Liver (tissue), 9 donors: Measurements from ENCODE around the gene GLI1. TPM values are rescaled to one million over a fixed set of nuclear protein-coding genes. Genes with fewer than 3 reads are reported as not detected.

ENCODE experiments used
- DNase-seq: peaks from one replicate; pipeline ENCODE4 v3.0.0-alpha.2; 2017; ENCODE audit warnings: low spot score
- H3K27ac ChIP-seq, 2 donors: one replicate each; pipeline ENCODE4 v1.7.0; 2013; ENCODE audit warnings: inconsistent platforms in 2 of 2, low read length in 2 of 2, control low read depth in 1 of 2, low read depth in 1 of 2, mild to moderate bottlenecking in 1 of 2
- H3K27me3 ChIP-seq, 4 donors: one replicate each; pipeline versions ENCODE4 v1.6.1 to v1.7.0; 2013; ENCODE audit warnings: low read length in 3 of 4, inconsistent platforms in 1 of 4, mild to moderate bottlenecking in 1 of 4, moderate library complexity in 1 of 4; ENCODE audit not compliant: control insufficient read depth in 4 of 4, insufficient read depth in 4 of 4
- H3K36me3 ChIP-seq, 4 donors: one replicate each; pipeline versions ENCODE4 v1.6.1 to v1.7.0; 2013; ENCODE audit warnings: low read length in 3 of 4, mild to moderate bottlenecking in 3 of 4, low read depth in 1 of 4, moderate library complexity in 1 of 4; ENCODE audit not compliant: control insufficient read depth in 4 of 4, insufficient read depth in 3 of 4
- H3K4me1 ChIP-seq, 4 donors: one replicate each; pipeline versions ENCODE4 v1.6.1 to v1.7.0; 2013; ENCODE audit warnings: low read length in 3 of 4, mild to moderate bottlenecking in 3 of 4, moderate library complexity in 1 of 4; ENCODE audit not compliant: control insufficient read depth in 4 of 4, insufficient read depth in 4 of 4
- H3K4me3 ChIP-seq, 3 donors: one replicate each; pipeline versions ENCODE4 v1.6.1 to v1.7.0; 2013; ENCODE audit warnings: low read length in 3 of 3, control low read depth in 1 of 3, low read depth in 1 of 3, mild to moderate bottlenecking in 1 of 3
- H3K9ac ChIP-seq, 2 donors: one replicate each; pipeline ENCODE4 v1.7.0; 2013; ENCODE audit warnings: low read length in 2 of 2, mild to moderate bottlenecking in 2 of 2, moderate library complexity in 2 of 2, control low read depth in 1 of 2, low read depth in 1 of 2
- H3K9me3 ChIP-seq, 4 donors: one replicate each; pipeline versions ENCODE4 v1.6.1 to v1.7.0; 2013; ENCODE audit warnings: low read length in 3 of 4; ENCODE audit not compliant: control insufficient read depth in 4 of 4
- CTCF ChIP-seq: fragments of 150-350 bp; IDR thresholded peaks from 2 replicates; pipeline ENCODE4 v1.5.1; 2017; ENCODE audit warnings: improper control_type of control experiment, low read depth, low read length; ENCODE audit not compliant: missing input control
- EGR1 ChIP-seq, 2 donors: IDR thresholded peaks; 2 replicates each; pipeline ENCODE4 v1.6.1; 2016 to 2018; ENCODE audit warnings: antibody characterized with exemption in 2 of 2, low read depth in 2 of 2
- FOXA1 ChIP-seq: IDR thresholded peaks from 2 replicates; pipeline ENCODE4 v1.6.1; 2016; ENCODE audit warnings: antibody characterized with exemption
- FOXA2 ChIP-seq: IDR thresholded peaks from 2 replicates; pipeline ENCODE4 v1.6.1; 2016; ENCODE audit warnings: antibody characterized with exemption
- GABPA ChIP-seq, 2 donors: IDR thresholded peaks in 1 of 2; conservative IDR thresholded peaks in 1 of 2; 2 replicates each; pipeline ENCODE4 v1.6.1; 2016; ENCODE audit warnings: antibody characterized with exemption in 2 of 2, mild to moderate bottlenecking in 1 of 2, moderate library complexity in 1 of 2
- HNF4A ChIP-seq, 2 donors: conservative IDR thresholded peaks; 2 replicates each; pipeline ENCODE4 v1.6.1; 2016; ENCODE audit warnings: antibody characterized with exemption in 2 of 2, mild to moderate bottlenecking in 2 of 2
- HNF4G ChIP-seq: IDR thresholded peaks from 2 replicates; pipeline ENCODE4 v1.6.1; 2016; ENCODE audit warnings: antibody characterized with exemption
- JUND ChIP-seq, 2 donors: IDR thresholded peaks; 2 replicates each; pipeline ENCODE4 v1.6.1; 2016; ENCODE audit warnings: antibody characterized with exemption in 2 of 2
- MAX ChIP-seq: IDR thresholded peaks from 2 replicates; pipeline ENCODE4 v1.6.1; 2016; ENCODE audit warnings: antibody characterized with exemption
- NR2F2 ChIP-seq: IDR thresholded peaks from 2 replicates; pipeline ENCODE4 v1.6.1; 2016; ENCODE audit warnings: antibody characterized with exemption
- RAD21 ChIP-seq, 2 donors: IDR thresholded peaks; 2 replicates each; pipeline ENCODE4 v1.6.1; 2016; ENCODE audit warnings: antibody characterized with exemption in 2 of 2, mild to moderate bottlenecking in 2 of 2
- RXRA ChIP-seq, 2 donors: IDR thresholded peaks; 2 replicates each; pipeline ENCODE4 v1.6.1; 2017 to 2018; ENCODE audit warnings: antibody characterized with exemption in 2 of 2, mild to moderate bottlenecking in 1 of 2
- SP1 ChIP-seq: IDR thresholded peaks from 2 replicates; pipeline ENCODE4 v1.6.1; 2018; ENCODE audit warnings: antibody characterized with exemption, mild to moderate bottlenecking
- TAF1 ChIP-seq: conservative IDR thresholded peaks from 2 replicates; pipeline ENCODE4 v1.6.1; 2016; ENCODE audit warnings: antibody characterized with exemption, mild to moderate bottlenecking
- YY1 ChIP-seq: IDR thresholded peaks from 2 replicates; pipeline ENCODE4 v1.6.1; 2016; ENCODE audit warnings: antibody characterized with exemption, mild to moderate bottlenecking
- ZBTB33 ChIP-seq: IDR thresholded peaks from 2 replicates; pipeline ENCODE4 v1.6.1; 2016; ENCODE audit warnings: antibody characterized with exemption
- WGBS: extraction: QIAGEN DNeasy Blood & Tissue Kit; methylation state at CpG from one replicate; pipeline ENCODE4 v1.1.7; 2013; 5-methylcytosine and 5-hydroxymethylcytosine counted together
- polyA plus RNA-seq, 2 donors: library from polyadenylated mRNA; stranded (reverse) in 1 of 2; unstranded in 1 of 2; fragments of 200-250 nt in 1 of 2; fragments of >200 nt in 1 of 2; fragmentation: Nextera tagmentation in 1 of 2; extraction: Ambion mirVana in 1 of 2; gene quantifications; one replicate each; pipeline versions ENCODE4 v1.2.1 to v1.2.3, GENCODE V29; 2013 to 2015
- total RNA-seq, 2 donors: library from RNA; depleted of rRNA; stranded (reverse); fragments of >200 nt; gene quantifications; one replicate each; pipeline ENCODE4 v1.2.3, GENCODE V29; 2014
- TF ChIP-seq, protein P1 (sequence below): IDR thresholded peaks from 2 replicates; pipeline ENCODE4 v1.6.1; 2016; ENCODE audit warnings: antibody characterized with exemption, mild to moderate bottlenecking
- TF ChIP-seq, protein P2 (sequence below): IDR thresholded peaks from 2 replicates; pipeline ENCODE4 v1.6.1; 2016; ENCODE audit warnings: antibody characterized with exemption
- donor health status: healthy.
- donor health status: healthy.
- donor health status: healthy.
- donor health status: healthy.
- donor health status: healthy.

Gene GLI1
- total and polyA plus RNA-seq, 4 donors: 0.09 to 0.44 (median 0.24) TPM

DNA sequence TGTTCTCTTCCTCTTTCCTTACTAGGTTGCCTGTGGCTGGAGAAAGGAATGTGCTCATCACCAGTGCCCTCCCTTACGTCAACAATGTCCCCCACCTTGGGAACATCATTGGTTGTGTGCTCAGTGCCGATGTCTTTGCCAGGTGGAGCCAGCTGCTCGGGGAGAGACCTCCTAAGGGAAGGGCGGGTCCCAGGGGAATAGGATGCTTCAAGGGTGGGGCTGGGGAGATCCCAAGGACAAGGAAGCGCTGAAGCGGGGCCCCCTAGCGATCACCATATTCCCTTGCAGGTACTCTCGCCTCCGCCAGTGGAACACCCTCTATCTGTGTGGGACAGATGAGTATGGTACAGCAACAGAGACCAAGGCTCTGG is 38.5 kb downstream of the GLI1 start:
- no peak overlapping the region for H3K27ac ChIP-seq
- no peak overlapping the region for H3K9ac ChIP-seq
- no peaks in the 10 kb centered on the region for H3K4me1 ChIP-seq
- H3K9me3 ChIP-seq: no peaks in the 10 kb centered on the region
- TF ChIP-seq SP1 (no peak), EGR1 (IDR thresholded peaks at IDR 0.05; ENCODE audit: low read depth in 2 of 2) (no peak), ZBTB33 (no peak), HNF4A (conservative IDR thresholded peaks at IDR 0.05) (no peak), CTCF (no peak), RXRA (IDR thresholded peaks at IDR 0.05) (no peak), FOXA2 (no peak), JUND (IDR thresholded peaks at IDR 0.05) (no peak), TAF1 (no peak), HNF4G (no peak), MAX (no peak), FOXA1 (no peak), NR2F2 (no peak), GABPA (IDR thresholded peaks at IDR 0.05 in 1 of 2, conservative IDR thresholded peaks at IDR 0.05 in 1 of 2) (no peak), RAD21 (IDR thresholded peaks at IDR 0.05) (no peak), YY1 (no peak)
- TF ChIP-seq, protein P1, sequence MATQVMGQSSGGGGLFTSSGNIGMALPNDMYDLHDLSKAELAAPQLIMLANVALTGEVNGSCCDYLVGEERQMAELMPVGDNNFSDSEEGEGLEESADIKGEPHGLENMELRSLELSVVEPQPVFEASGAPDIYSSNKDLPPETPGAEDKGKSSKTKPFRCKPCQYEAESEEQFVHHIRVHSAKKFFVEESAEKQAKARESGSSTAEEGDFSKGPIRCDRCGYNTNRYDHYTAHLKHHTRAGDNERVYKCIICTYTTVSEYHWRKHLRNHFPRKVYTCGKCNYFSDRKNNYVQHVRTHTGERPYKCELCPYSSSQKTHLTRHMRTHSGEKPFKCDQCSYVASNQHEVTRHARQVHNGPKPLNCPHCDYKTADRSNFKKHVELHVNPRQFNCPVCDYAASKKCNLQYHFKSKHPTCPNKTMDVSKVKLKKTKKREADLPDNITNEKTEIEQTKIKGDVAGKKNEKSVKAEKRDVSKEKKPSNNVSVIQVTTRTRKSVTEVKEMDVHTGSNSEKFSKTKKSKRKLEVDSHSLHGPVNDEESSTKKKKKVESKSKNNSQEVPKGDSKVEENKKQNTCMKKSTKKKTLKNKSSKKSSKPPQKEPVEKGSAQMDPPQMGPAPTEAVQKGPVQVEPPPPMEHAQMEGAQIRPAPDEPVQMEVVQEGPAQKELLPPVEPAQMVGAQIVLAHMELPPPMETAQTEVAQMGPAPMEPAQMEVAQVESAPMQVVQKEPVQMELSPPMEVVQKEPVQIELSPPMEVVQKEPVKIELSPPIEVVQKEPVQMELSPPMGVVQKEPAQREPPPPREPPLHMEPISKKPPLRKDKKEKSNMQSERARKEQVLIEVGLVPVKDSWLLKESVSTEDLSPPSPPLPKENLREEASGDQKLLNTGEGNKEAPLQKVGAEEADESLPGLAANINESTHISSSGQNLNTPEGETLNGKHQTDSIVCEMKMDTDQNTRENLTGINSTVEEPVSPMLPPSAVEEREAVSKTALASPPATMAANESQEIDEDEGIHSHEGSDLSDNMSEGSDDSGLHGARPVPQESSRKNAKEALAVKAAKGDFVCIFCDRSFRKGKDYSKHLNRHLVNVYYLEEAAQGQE: no peak
- TF ChIP-seq, protein P2, sequence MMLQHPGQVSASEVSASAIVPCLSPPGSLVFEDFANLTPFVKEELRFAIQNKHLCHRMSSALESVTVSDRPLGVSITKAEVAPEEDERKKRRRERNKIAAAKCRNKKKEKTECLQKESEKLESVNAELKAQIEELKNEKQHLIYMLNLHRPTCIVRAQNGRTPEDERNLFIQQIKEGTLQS: no peak
- no peaks in the 10 kb centered on the region for H3K27me3 ChIP-seq
- no peak overlapping the region for H3K4me3 ChIP-seq
- DNase-seq: no peak
- WGBS: 95% methylated on average over 9 of the region's 9 CpGs
- peaks cover 16 to 47% (median 29%) of the 10 kb centered on the region in 4 donors for H3K36me3 ChIP-seq
